B cell (primary cell): Measurements from ENCODE around the gene RHOBTB3.

Experiments
- CTCF ChIP-seq: fragments of 200-600 bp; IDR thresholded peaks from one replicate; pipeline ENCODE4 v1.8.0; 2022; ENCODE audit warnings: antibody characterized with exemption, mild to moderate bottlenecking
- EZH2 ChIP-seq: IDR thresholded peaks from 2 replicates; pipeline ENCODE4 v1.6.1; 2012; ENCODE audit warnings: borderline replicate concordance, low read depth, mild to moderate bottlenecking, moderate library complexity, low read length; ENCODE audit not compliant: insufficient read depth, poor library complexity, severe bottlenecking

GRCh38 chr5:95815155-95815729, 84.1 kb downstream of the RHOBTB3 start:
- TF ChIP-seq EZH2: no peak
- no peak for TF ChIP-seq CTCF
